Osteoblast (primary cell): ENCODE results near the gene PSEN2. TPM values are rescaled to one million over a fixed set of nuclear protein-coding genes. Genes with fewer than 3 reads are reported as not detected.

Source experiments
- DNase-seq: peaks from one replicate; pipeline ENCODE4 v3.0.0; 2011; ENCODE audit warnings: low spot score, mixed read lengths; ENCODE audit not compliant: insufficient read length; ENCODE audit errors: missing footprints
- H2AFZ ChIP-seq: 2 replicates; pipeline ENCODE4 v1.6.0; 2011; ENCODE audit warnings: mild to moderate bottlenecking, low read length
- H3K27ac ChIP-seq: 2 replicates; pipeline ENCODE4 v1.5.1; 2011; ENCODE audit warnings: mild to moderate bottlenecking, low read depth, low read length, moderate library complexity
- H3K27me3 ChIP-seq: 2 replicates; pipeline ENCODE4 v1.6.0; 2012; ENCODE audit warnings: mild to moderate bottlenecking, control low read depth, inconsistent platforms, low read length, moderate library complexity; ENCODE audit not compliant: insufficient read depth
- H3K36me3 ChIP-seq: 2 replicates; pipeline ENCODE4 v1.5.1; 2011; ENCODE audit warnings: mild to moderate bottlenecking, low read length, control low read depth, moderate library complexity; ENCODE audit not compliant: insufficient read depth
- H3K4me1 ChIP-seq: 2 replicates; pipeline ENCODE4 v1.5.1; 2011; ENCODE audit warnings: mild to moderate bottlenecking, low read length, control low read depth, moderate library complexity; ENCODE audit not compliant: insufficient read depth
- H3K4me2 ChIP-seq: 2 replicates; pipeline ENCODE4 v1.6.0; 2011; ENCODE audit warnings: mild to moderate bottlenecking, low read length; ENCODE audit not compliant: insufficient read depth
- H3K4me3 ChIP-seq: fragments of 200-600 bp; sonication (generic); 3 replicates; pipeline ENCODE4 v1.5.1; 2012; ENCODE audit warnings: mild to moderate bottlenecking, low read length, inconsistent platforms; ENCODE audit not compliant: insufficient read depth
- H3K79me2 ChIP-seq: 2 replicates; pipeline ENCODE4 v1.6.0; 2012; ENCODE audit warnings: mild to moderate bottlenecking, low read length, control low read depth, inconsistent platforms; ENCODE audit not compliant: insufficient read depth
- H3K9me3 ChIP-seq: 2 replicates; pipeline ENCODE4 v1.5.1; 2011; ENCODE audit warnings: low read depth, low read length, control low read depth
- H4K20me1 ChIP-seq: 2 replicates; pipeline ENCODE4 v1.6.0; 2012; ENCODE audit warnings: mild to moderate bottlenecking, low read length, control low read depth; ENCODE audit not compliant: insufficient read depth
- CTCF ChIP-seq: IDR thresholded peaks from 2 replicates; pipeline ENCODE4 v1.5.1; 2011; ENCODE audit warnings: mild to moderate bottlenecking, low read depth, low read length, moderate library complexity; ENCODE audit errors: extremely low read depth
- total RNA-seq: library from RNA; depleted of rRNA; stranded (reverse); fragments of >200 nt; gene quantifications from 2 replicates; pipeline ENCODE4 v1.2.3, GENCODE V29; 2012

Gene PSEN2
- total RNA-seq, 1 donor, result 32.9 TPM

GRCh38 chr1:226934483-226935237 is 64.2 kb downstream of the PSEN2 start:
- Histone ChIP-seq H3K4me1 (peaks cover 18% of the 10 kb centered on the region), H3K9me3 (no peaks in the 10 kb centered on the region), H3K27me3 (no peaks in the 10 kb centered on the region), H2AFZ (no peak overlapping the region), H3K79me2 (no peaks in the 10 kb centered on the region), H4K20me1 (no peaks in the 10 kb centered on the region), H3K36me3 (no peaks in the 10 kb centered on the region), H3K4me2 (no peak overlapping the region), H3K4me3 (no peak overlapping the region), H3K27ac (no peak overlapping the region)
- no peak for TF ChIP-seq CTCF
- DNase-seq, result no peak

- Histone ChIP-seq H3K27me3 (no peaks in the 10 kb centered on the region), H3K79me2 (no peaks in the 10 kb centered on the region), H3K36me3 (no peaks in the 10 kb centered on the region), H3K9me3 (no peaks in the 10 kb centered on the region), H2AFZ (peak overlapping the region; percentile 36), H3K27ac (peak overlapping the region; percentile 86), H3K4me3 (no peak overlapping the region), H3K4me1 (peaks cover 26% of the 10 kb centered on the region), H4K20me1 (no peaks in the 10 kb centered on the region), H3K4me2 (peak overlapping the region; percentile 98)
- no peak for TF ChIP-seq CTCF
- no peak for DNase-seq
Measured at GRCh38 chr1:226937940-226938725, 67.7 kb downstream of the PSEN2 start.

- Histone ChIP-seq H3K27me3 (no peaks in the 10 kb centered on the region), H3K36me3 (no peaks in the 10 kb centered on the region), H3K4me1 (peaks cover 27% of the 10 kb centered on the region), H3K4me2 (peak overlapping the region; percentile 98), H3K79me2 (no peaks in the 10 kb centered on the region), H3K4me3 (peak overlapping the region; percentile 92), H3K9me3 (no peaks in the 10 kb centered on the region), H4K20me1 (no peaks in the 10 kb centered on the region), H3K27ac (peak overlapping the region; percentile 86), H2AFZ (peak overlapping the region; percentile 99)
- no peak for TF ChIP-seq CTCF
- DNase-seq, result peak; percentile 52
Measured at GRCh38 chr1:226938903-226939437, 68.6 kb downstream of the PSEN2 start.

- Histone ChIP-seq H3K36me3 (no peaks in the 10 kb centered on the region), H3K4me1 (peaks cover 27% of the 10 kb centered on the region), H3K4me2 (peak overlapping the region; percentile 98), H3K27ac (peak overlapping the region; percentile 86), H3K9me3 (no peaks in the 10 kb centered on the region), H4K20me1 (no peaks in the 10 kb centered on the region), H3K4me3 (peak overlapping the region; percentile 92), H2AFZ (peak overlapping the region; percentile 99), H3K79me2 (no peaks in the 10 kb centered on the region), H3K27me3 (no peaks in the 10 kb centered on the region)
- peak; percentile 77 for DNase-seq
- no peak for TF ChIP-seq CTCF
Measured at GRCh38 chr1:226939438-226940028, 69.1 kb downstream of the PSEN2 start.
